Gastrocnemius medialis (tissue), 4 donors: ENCODE data around the gene ST8SIA1. TPM values are rescaled to one million over a fixed set of nuclear protein-coding genes. Genes with fewer than 3 reads are reported as not detected.

Experiments
- ATAC-seq, 2 donors: fragments of 150-250 bp; one replicate each; pipeline ENCODE4 v1.9.1; 2016
- DNase-seq, 2 donors: peaks; one replicate each; pipeline ENCODE4 v3.0.0-alpha.2; 2019
- H3K27ac ChIP-seq, 4 donors: fragments of 200-600 bp; sonication (generic); 1 replicate in 1 of 4; 2 replicates in 3 of 4; pipeline ENCODE4 v1.5.1; 2016 to 2018; ENCODE audit warnings: mild to moderate bottlenecking in 2 of 4, moderate library complexity in 1 of 4
- H3K27me3 ChIP-seq, 3 donors: fragments of 200-600 bp; sonication (generic) in 2 of 3; 1 replicate in 1 of 3; 2 replicates in 2 of 3; pipeline versions ENCODE4 v1.5.1 to v1.6.0; 2016 to 2019; ENCODE audit warnings: mild to moderate bottlenecking in 1 of 3, moderate library complexity in 1 of 3
- H3K36me3 ChIP-seq, 2 donors: fragments of 200-600 bp; sonication (generic) in 1 of 2; one replicate each; pipeline ENCODE4 v1.5.1; 2017 to 2018
- H3K4me1 ChIP-seq, 2 donors: fragments of 200-600 bp; sonication (generic) in 1 of 2; one replicate each; pipeline ENCODE4 v1.5.1; 2016 to 2017; ENCODE audit warnings: mild to moderate bottlenecking in 2 of 2
- H3K4me3 ChIP-seq, 4 donors: fragments of 200-600 bp; sonication (generic) in 3 of 4; 1 replicate in 1 of 4; 2 replicates in 3 of 4; pipeline ENCODE4 v1.5.1; 2016 to 2019; ENCODE audit warnings: mild to moderate bottlenecking in 2 of 4
- H3K9me3 ChIP-seq, 3 donors: fragments of 200-600 bp; sonication (generic) in 2 of 3; 1 replicate in 1 of 3; 2 replicates in 2 of 3; pipeline ENCODE4 v1.5.1; 2016 to 2019
- CTCF ChIP-seq, 5 experiments: fragments of 450-650 bp in 3 of 5; fragments of 200-600 bp in 2 of 5; sonication (generic) in 2 of 5; IDR thresholded peaks in 4 of 5; conservative IDR thresholded peaks in 1 of 5; 1 replicate in 4 of 5; 2 replicates in 1 of 5; pipeline ENCODE4 v1.5.1; 2016 to 2019; ENCODE audit warnings: antibody characterized with exemption in 5 of 5, mild to moderate bottlenecking in 3 of 5, moderate library complexity in 3 of 5
- POLR2A ChIP-seq, 2 donors: fragments of 450-650 bp; IDR thresholded peaks; one replicate each; pipeline ENCODE4 v1.6.1; 2017; ENCODE audit warnings: antibody characterized with exemption in 2 of 2, mild to moderate bottlenecking in 2 of 2, moderate library complexity in 2 of 2
- in situ Hi-C, 4 donors: fragments of 200-750 bp; cut with MboI; loops; one replicate each; pipeline versions ENCODE4 v1.15.0 to v1.8.0; 2017; ENCODE audit warnings: low sequenced_read_pairs in 4 of 4
- intact Hi-C: fragments of 100-400 bp; cut with DNase I; formaldehyde crosslinking; loops from one replicate; pipeline ENCODE4 v1.15.1; 2023; ENCODE audit warnings: low total_unique reads
- total RNA-seq, 4 donors: library from RNA; depleted of rRNA; stranded (reverse); fragments of >200 nt; gene quantifications; one replicate each; pipeline versions ENCODE4 v1.1.0 to v1.2.3, GENCODE V29; 2016

ST8SIA1 gene
- total RNA-seq, 4 donors from 2014 or later, result 0.17 to 2.5 (median 0.67) TPM

- no peak for ATAC-seq
- no peaks in the 10 kb centered on the region for H3K4me1 ChIP-seq
- no peak overlapping the region for H3K27ac ChIP-seq
- no peak for DNase-seq
- no peak overlapping the region for H3K4me3 ChIP-seq
- TF ChIP-seq CTCF (IDR thresholded peaks at IDR 0.05 in 4 of 5, conservative IDR thresholded peaks at IDR 0.05 in 1 of 5), result no peak
- no peak for TF ChIP-seq POLR2A (IDR thresholded peaks at IDR 0.05)
- no peaks in the 10 kb centered on the region for H3K36me3 ChIP-seq
- no peaks in the 10 kb centered on the region for H3K27me3 ChIP-seq
- intact Hi-C loops, result no loop called here
- in situ Hi-C loops, result no loop called here
- no peaks in the 10 kb centered on the region for H3K9me3 ChIP-seq
Observed at GRCh38 chr12:22254478-22254877, 80.0 kb downstream of the ST8SIA1 start.

GRCh38 chr12:22252057-22252456 lies 82.5 kb downstream of the ST8SIA1 start:
- intact Hi-C loops, result no loop called here
- ATAC-seq, result no peak
- TF ChIP-seq CTCF (IDR thresholded peaks at IDR 0.05 in 4 of 5, conservative IDR thresholded peaks at IDR 0.05 in 1 of 5) (no peak), POLR2A (IDR thresholded peaks at IDR 0.05) (no peak)

DNA sequence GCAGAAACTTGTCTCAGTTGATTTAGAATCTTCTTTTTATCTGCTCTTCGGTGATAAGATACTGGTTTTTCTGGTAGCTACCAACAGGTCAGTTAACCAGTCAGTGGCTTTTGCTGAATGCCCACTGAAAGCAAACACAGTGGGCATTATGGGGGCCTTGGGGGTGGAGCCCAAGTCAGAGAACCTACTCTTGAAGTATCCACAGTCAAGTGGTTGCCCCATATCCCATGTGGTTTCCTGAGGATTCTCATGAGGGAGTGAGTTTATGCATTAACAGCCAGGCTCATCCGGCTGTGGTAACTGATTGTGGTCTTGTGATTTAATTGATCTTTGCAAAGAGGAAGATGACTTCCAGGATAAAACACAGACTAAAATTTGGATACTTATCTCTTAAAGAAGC lies 83.7 kb downstream of the ST8SIA1 start:
- H3K9me3 ChIP-seq, result no peaks in the 10 kb centered on the region
- TF ChIP-seq POLR2A (IDR thresholded peaks at IDR 0.05), result no peak
- no peak for TF ChIP-seq CTCF (IDR thresholded peaks at IDR 0.05 in 4 of 5, conservative IDR thresholded peaks at IDR 0.05 in 1 of 5)
- H3K4me1 ChIP-seq, result no peaks in the 10 kb centered on the region
- DNase-seq (no peak), ATAC-seq (no peak)
- H3K27ac ChIP-seq, result no peak overlapping the region
- H3K4me3 ChIP-seq, result no peak overlapping the region
- in situ Hi-C loops (no loop called here), intact Hi-C loops (no loop called here)
- no peaks in the 10 kb centered on the region for H3K27me3 ChIP-seq
- H3K36me3 ChIP-seq, result no peaks in the 10 kb centered on the region

More at GRCh38 chr12:22252057-22252456, 82.5 kb downstream of the ST8SIA1 start:
- in situ Hi-C loops, result no loop called here
- no peaks in the 10 kb centered on the region for H3K27me3 ChIP-seq
- no peaks in the 10 kb centered on the region for H3K9me3 ChIP-seq
- no peaks in the 10 kb centered on the region for H3K4me1 ChIP-seq
- no peak overlapping the region for H3K4me3 ChIP-seq
- no peaks in the 10 kb centered on the region for H3K36me3 ChIP-seq
- no peak overlapping the region for H3K27ac ChIP-seq
- DNase-seq, result no peak

DNA sequence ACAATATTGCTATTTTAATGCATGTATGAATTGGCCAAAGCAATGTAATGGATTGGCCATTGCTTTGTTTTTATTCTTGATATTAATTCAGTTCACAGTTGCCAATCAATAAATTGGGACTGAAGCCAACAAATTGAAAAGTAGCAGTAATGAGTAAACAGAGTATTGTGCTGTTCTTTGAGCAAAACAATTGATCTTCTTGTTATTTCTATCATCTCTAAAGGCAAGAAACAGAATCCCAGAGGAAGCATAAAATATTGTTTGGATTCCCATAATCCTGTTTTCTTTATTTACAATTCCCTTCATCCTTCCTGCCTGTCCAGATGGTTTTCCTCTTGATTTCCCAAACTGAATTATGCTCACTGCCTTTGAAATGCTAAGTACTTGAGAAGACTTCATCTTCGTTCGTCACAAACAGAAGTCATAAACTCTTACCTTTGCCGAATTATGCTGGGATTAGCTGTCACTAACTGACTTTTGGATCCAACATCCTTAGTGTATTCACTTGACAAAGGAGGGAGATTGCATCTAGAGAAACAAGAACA lies 85.9 kb downstream of the ST8SIA1 start:
- Histone ChIP-seq H3K36me3 (no peaks in the 10 kb centered on the region), H3K27me3 (no peaks in the 10 kb centered on the region), H3K4me1 (no peaks in the 10 kb centered on the region), H3K9me3 (no peaks in the 10 kb centered on the region), H3K27ac (no peak overlapping the region), H3K4me3 (no peak overlapping the region)
- ATAC-seq, result no peak
- in situ Hi-C loops, result no loop called here
- intact Hi-C loops, result no loop called here
- DNase-seq, result no peak
- no peak for TF ChIP-seq POLR2A (IDR thresholded peaks at IDR 0.05)
- no peak for TF ChIP-seq CTCF (IDR thresholded peaks at IDR 0.05 in 4 of 5, conservative IDR thresholded peaks at IDR 0.05 in 1 of 5)

- in situ Hi-C loops (no loop called here), intact Hi-C loops (no loop called here)
- TF ChIP-seq CTCF (IDR thresholded peaks at IDR 0.05 in 4 of 5, conservative IDR thresholded peaks at IDR 0.05 in 1 of 5), result no peak
- no peak for TF ChIP-seq POLR2A (IDR thresholded peaks at IDR 0.05)
- no peaks in the 10 kb centered on the region for H3K4me1 ChIP-seq
- ATAC-seq, result no peak
- no peaks in the 10 kb centered on the region for H3K36me3 ChIP-seq
- no peak overlapping the region for H3K27ac ChIP-seq
- H3K4me3 ChIP-seq, result no peak overlapping the region
- DNase-seq, result no peak
- no peaks in the 10 kb centered on the region for H3K27me3 ChIP-seq
- H3K9me3 ChIP-seq, result no peaks in the 10 kb centered on the region
Observed at GRCh38 chr12:22248121-22248520, 86.4 kb downstream of the ST8SIA1 start.
